Esophagus (tissue), 2 donors: ENCODE data around the gene ZMYND11. TPM values are rescaled to one million over a fixed set of nuclear protein-coding genes. Genes with fewer than 3 reads are reported as not detected.

Source experiments
- H3K27ac ChIP-seq, 2 donors: one replicate each; pipeline ENCODE4 v1.5.1; 2013; ENCODE audit warnings: low read depth in 2 of 2, mild to moderate bottlenecking in 2 of 2, inconsistent platforms in 1 of 2, low read length in 1 of 2, moderate library complexity in 1 of 2
- H3K27me3 ChIP-seq, 2 donors: one replicate each; pipeline ENCODE4 v1.6.1; 2013; ENCODE audit warnings: low read length in 2 of 2, control low read depth in 1 of 2, mild to moderate bottlenecking in 1 of 2; ENCODE audit not compliant: insufficient read depth in 2 of 2, control insufficient read depth in 1 of 2
- H3K36me3 ChIP-seq, 2 donors: one replicate each; pipeline ENCODE4 v1.6.1; 2013; ENCODE audit warnings: low read length in 1 of 2; ENCODE audit not compliant: control insufficient read depth in 2 of 2, insufficient read depth in 2 of 2
- H3K4me1 ChIP-seq, 2 donors: one replicate each; pipeline ENCODE4 v1.6.1; 2013; ENCODE audit warnings: low read length in 1 of 2; ENCODE audit not compliant: control insufficient read depth in 2 of 2, insufficient read depth in 2 of 2
- H3K4me3 ChIP-seq, 2 donors: one replicate each; pipeline ENCODE4 v1.5.1; 2013; ENCODE audit warnings: low read length in 2 of 2, mild to moderate bottlenecking in 2 of 2, low read depth in 1 of 2, moderate library complexity in 1 of 2
- H3K9me3 ChIP-seq, 2 donors: one replicate each; pipeline ENCODE4 v1.6.1; 2013; ENCODE audit warnings: mild to moderate bottlenecking in 2 of 2, low read depth in 1 of 2, low read length in 1 of 2, moderate library complexity in 1 of 2; ENCODE audit not compliant: control insufficient read depth in 2 of 2, insufficient read depth in 1 of 2
- WGBS, 2 donors: extraction: QIAGEN DNeasy Blood & Tissue Kit; methylation state at CpG; one replicate each; pipeline ENCODE4 v1.1.7; 2013; 5-methylcytosine and 5-hydroxymethylcytosine counted together
- polyA plus RNA-seq, 2 donors: library from polyadenylated mRNA; stranded (reverse); fragments of 200-250 nt; gene quantifications; one replicate each; pipeline ENCODE4 v1.2.3, GENCODE V29; 2013
- donor health status: healthy with polysubstance abuse.
- donor health status: Bipolar disorder and iron deficiency.

The ZMYND11 gene
- polyA plus RNA-seq, 2 donors = 14.2 to 20.7 TPM

- WGBS, 2 donors = 75 to 81% methylated on average over 7 of the region's 7 CpGs
- peaks cover 0 to 21% of the 10 kb centered on the region in 2 donors for H3K36me3 ChIP-seq
- H3K4me3 ChIP-seq = no peak overlapping the region
- no peaks in the 10 kb centered on the region for H3K4me1 ChIP-seq
- no peak overlapping the region for H3K27ac ChIP-seq
- H3K27me3 ChIP-seq = no peaks in the 10 kb centered on the region
- H3K9me3 ChIP-seq = no peaks in the 10 kb centered on the region
Observed at GRCh38 chr10:282294-283139, 147.3 kb downstream of the ZMYND11 start.

GRCh38 chr10:283140-283479 is 147.9 kb downstream of the ZMYND11 start:
- WGBS, 2 donors = 93% methylated on average over 8 of the region's 8 CpGs
- peaks cover 0 to 16% of the 10 kb centered on the region in 2 donors for H3K36me3 ChIP-seq
- H3K9me3 ChIP-seq = peaks cover 0 to 2% of the 10 kb centered on the region in 2 donors
- H3K4me1 ChIP-seq = no peaks in the 10 kb centered on the region
- H3K27ac ChIP-seq = no peak overlapping the region
- no peaks in the 10 kb centered on the region for H3K27me3 ChIP-seq
- H3K4me3 ChIP-seq = no peak overlapping the region

DNA sequence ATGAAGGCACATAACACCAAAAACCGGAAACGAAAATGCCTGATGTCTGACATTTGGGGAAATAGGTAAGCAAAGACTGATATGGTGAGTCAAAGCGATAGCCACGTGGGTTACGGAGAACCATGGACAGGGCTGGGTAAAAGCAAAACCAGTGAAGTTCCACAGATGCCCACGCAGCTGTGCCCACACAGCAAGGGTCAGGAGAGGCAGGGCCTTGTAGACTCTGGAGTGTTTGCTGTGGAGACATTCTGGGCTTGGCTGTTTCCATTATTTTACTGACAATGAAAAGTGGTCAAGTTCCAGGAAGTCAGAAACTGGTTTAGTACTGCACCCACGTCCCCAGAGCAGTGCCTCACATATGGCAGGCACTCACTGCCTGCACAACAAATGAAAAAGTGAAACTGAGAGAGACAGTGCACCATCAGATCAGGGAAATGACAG is 148.7 kb downstream of the ZMYND11 start:
- H3K27me3 ChIP-seq = no peaks in the 10 kb centered on the region
- peaks cover 0 to 16% of the 10 kb centered on the region in 2 donors for H3K36me3 ChIP-seq
- WGBS, 2 donors = 82 to 84% methylated on average over 7 of the region's 7 CpGs
- no peaks in the 10 kb centered on the region for H3K4me1 ChIP-seq
- no peak overlapping the region for H3K27ac ChIP-seq
- no peak overlapping the region for H3K4me3 ChIP-seq
- H3K9me3 ChIP-seq = peaks cover 0 to 2% of the 10 kb centered on the region in 2 donors

DNA sequence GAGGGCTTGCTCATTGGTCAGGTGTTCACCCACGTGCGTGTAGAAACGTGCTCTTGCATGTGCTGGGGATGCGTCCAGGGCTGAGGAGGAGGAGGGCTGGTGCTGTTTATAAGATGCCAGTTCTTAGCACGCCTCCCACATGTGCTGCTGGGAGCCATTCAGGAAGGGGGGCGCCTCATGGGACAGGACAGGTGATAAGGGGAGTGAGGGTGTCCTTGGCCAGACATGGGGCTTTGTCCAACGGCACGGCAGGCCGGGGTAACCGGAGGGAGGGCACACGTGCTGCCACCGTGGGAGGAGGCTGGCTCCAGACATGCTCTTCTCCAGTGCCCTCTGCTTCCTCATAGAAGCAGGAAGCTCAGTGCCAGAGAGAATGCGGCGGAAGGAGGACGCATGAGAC is 150.0 kb downstream of the ZMYND11 start:
- H3K9me3 ChIP-seq = peaks cover 0 to 2% of the 10 kb centered on the region in 2 donors
- H3K4me3 ChIP-seq = no peak overlapping the region
- peaks cover 0 to 13% of the 10 kb centered on the region in 2 donors for H3K36me3 ChIP-seq
- H3K4me1 ChIP-seq = no peaks in the 10 kb centered on the region
- H3K27me3 ChIP-seq = no peaks in the 10 kb centered on the region
- 75 to 77% methylated on average over 15 of the region's 15 CpGs for WGBS, 2 donors
- H3K27ac ChIP-seq = no peak overlapping the region

- 78 to 84% methylated on average over 4 of the region's 4 CpGs for WGBS, 2 donors
- H3K4me3 ChIP-seq = no peak overlapping the region
- H3K27me3 ChIP-seq = no peaks in the 10 kb centered on the region
- H3K4me1 ChIP-seq = no peaks in the 10 kb centered on the region
- peaks cover 0 to 9% of the 10 kb centered on the region in 2 donors for H3K36me3 ChIP-seq
- peaks cover 0 to 2% of the 10 kb centered on the region in 2 donors for H3K9me3 ChIP-seq
- no peak overlapping the region for H3K27ac ChIP-seq
Observed at GRCh38 chr10:287026-287709, 151.9 kb downstream of the ZMYND11 start.

GRCh38 chr10:287814-288213 is 152.6 kb downstream of the ZMYND11 start:
- H3K27me3 ChIP-seq = no peaks in the 10 kb centered on the region
- no peak overlapping the region for H3K4me3 ChIP-seq
- H3K36me3 ChIP-seq = peaks cover 0 to 7% of the 10 kb centered on the region in 2 donors
- H3K4me1 ChIP-seq = peaks cover 0 to under 1% of the 10 kb centered on the region in 2 donors
- H3K9me3 ChIP-seq = peaks cover 0 to 2% of the 10 kb centered on the region in 2 donors
- WGBS, 2 donors = 96 to 100% methylated on average over 4 of the region's 4 CpGs
- no peak overlapping the region for H3K27ac ChIP-seq

GRCh38 chr10:288316-289200 is 153.3 kb downstream of the ZMYND11 start:
- Histone ChIP-seq H3K4me1 (peaks cover 0 to 3% of the 10 kb centered on the region in 2 donors), H3K27ac (no peak overlapping the region), H3K9me3 (peaks cover 0 to 2% of the 10 kb centered on the region in 2 donors), H3K36me3 (peaks cover 0 to 5% of the 10 kb centered on the region in 2 donors), H3K27me3 (no peaks in the 10 kb centered on the region), H3K4me3 (no peak overlapping the region)
- 91 to 92% methylated on average over 27 of the region's 27 CpGs for WGBS, 2 donors

DNA sequence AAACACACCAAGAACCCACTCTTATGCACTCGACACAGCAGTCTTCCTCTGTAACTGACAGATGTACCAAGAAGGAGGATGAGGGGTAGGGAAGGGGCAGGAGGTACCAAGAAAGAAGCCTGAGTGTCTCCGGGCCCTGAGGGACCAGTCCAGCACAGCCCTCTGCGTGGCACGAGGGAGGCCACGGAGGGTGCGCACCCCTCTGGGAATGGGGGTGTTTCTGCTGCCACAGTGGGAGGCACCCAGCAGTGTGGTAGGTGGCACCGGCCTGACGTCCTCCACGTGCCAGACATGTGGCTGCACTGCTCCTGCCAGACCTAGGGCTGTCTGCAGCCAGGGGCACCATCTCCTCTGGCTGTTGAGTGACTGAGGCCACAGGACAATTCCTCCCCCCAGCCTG is 154.3 kb downstream of the ZMYND11 start:
- no peak overlapping the region for H3K4me3 ChIP-seq

More for the DNA sequence above, 154.3 kb downstream of the ZMYND11 start:
- Histone ChIP-seq H3K27ac (no peak overlapping the region), H3K27me3 (no peaks in the 10 kb centered on the region), H3K36me3 (peaks cover 0 to 5% of the 10 kb centered on the region in 2 donors), H3K9me3 (peaks cover 0 to 2% of the 10 kb centered on the region in 2 donors), H3K4me1 (peaks cover 0 to 3% of the 10 kb centered on the region in 2 donors)
- 96% methylated on average over 9 of the region's 9 CpGs for WGBS, 2 donors
